Measurements from ENCODE around the gene OR2A2.

Gene OR2A2

DNA sequence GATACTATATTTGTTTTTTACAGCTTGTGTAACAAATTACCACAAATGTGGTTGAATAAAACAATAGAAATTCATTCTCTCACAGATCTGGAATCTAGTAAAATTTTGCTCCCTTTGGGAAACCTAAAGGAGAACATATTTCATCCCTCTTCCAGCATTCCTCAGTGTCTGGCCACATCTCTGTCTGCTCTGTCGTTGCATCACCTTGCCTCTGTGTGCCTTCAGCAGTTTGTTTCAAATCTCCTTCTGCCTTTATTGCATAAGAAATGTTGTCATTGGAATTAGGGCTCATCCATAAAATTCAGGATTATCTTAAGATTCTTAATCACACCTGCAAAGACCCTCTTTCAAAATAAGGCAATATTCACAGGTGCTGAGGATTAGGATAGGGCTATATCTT lies 28.1 kb downstream of the OR2A2 start:
- no peak for DNase-seq

DNA sequence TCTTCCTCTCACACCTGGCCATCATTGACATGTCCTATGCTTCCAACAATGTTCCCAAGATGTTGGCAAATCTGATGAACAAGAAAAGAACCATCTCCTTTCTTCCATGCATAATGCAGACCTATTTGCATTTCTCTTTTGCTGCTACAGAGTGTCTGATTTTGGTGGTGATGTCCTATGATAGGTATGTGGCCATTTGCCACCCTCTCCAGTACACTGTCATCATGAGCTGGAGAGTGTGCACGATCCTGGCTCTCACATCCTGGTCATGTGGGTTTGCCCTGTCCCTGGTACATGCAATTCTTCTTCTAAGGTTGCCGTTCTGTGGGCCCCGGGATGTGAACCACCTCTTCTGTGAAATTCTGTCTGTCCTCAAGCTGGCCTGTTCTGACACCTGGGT lies 32.8 kb downstream of the OR2A2 start:
- DNase-seq, result no peak

DNA sequence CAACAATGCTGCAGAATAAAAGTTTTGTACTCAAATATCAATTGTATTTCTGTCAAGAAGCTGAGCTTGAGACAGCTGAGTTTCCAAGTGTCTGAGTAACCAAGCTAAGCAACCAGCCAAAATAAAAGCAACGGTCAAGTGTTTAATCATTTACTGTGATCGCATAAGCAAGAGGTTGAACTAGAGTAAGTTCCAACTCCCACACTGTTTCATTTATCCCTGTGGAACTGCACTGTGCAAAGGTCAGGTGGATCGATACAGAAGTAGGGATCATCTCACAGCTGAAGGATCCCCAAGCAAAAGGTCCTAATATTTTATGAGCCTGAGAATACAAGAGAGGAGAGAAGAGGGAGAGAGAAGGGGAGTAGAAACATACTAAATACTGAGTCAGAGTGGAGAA lies 35.0 kb downstream of the OR2A2 start:
- DNase-seq, result no peak

DNA sequence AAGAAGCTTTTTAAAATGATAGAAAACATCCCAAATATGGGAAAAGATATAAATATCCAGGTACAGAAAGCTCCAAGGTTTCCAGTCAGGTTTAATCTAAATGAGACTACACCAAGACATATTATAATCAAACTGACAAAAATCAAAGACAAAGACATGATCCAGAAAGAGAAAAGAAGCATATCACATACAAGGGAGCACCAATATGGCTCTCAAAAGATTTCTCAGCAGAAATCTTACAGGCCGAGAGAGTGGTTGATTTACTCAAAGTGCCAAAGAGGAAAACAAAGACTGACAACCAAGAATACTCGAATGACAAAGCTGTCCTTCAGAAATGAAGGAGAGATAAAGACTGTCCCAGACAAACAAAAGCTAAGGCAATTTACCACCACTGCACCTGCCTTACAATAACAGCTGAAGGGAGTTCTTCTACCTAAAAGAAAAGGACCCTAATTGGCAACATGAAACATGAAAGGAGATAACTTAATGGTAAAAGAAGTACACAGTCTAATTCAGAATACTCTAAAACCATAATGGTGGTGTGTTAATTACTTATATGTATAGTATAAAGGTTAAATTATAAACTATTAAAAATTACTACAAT lies 38.9 kb downstream of the OR2A2 start:
- no peak for DNase-seq

DNA sequence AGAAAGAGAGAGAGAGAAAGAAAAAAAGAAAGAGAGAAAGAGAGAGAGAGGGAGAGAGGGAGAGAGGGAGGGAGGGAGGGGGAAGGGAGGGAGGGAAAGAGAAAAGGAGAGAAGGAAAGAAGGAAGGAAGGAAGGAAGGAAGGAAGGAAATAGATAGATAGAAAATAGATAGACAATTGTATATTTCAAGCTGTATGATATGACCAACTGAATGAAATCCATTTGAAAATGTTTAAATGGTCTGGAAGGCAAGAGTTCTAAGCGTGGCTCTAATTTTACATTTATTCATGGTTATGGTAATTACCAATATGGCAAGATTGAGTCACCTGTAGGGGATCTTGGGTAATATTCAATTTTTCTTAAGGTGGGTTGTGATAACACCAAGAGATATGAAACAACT lies 49.5 kb downstream of the OR2A2 start:
- DNase-seq, result no peak
